Astrocyte (in vitro differentiated cells and primary cell): Measurements from ENCODE around the gene COL16A1. TPM values are rescaled to one million over a fixed set of nuclear protein-coding genes. Genes with fewer than 3 reads are reported as not detected.

Experiments
- DNase-seq: peaks from one replicate; pipeline ENCODE4 v3.0.0-alpha.2; 2010; ENCODE audit warnings: low read depth
- FAIRE-seq: peaks from 2 replicates; lab custom pipeline; 2011; peaks lifted over from hg19 to GRCh38; lab: Jason Lieb, UNC
- H2AFZ ChIP-seq: 2 replicates; pipeline ENCODE4 v1.6.0; 2012; ENCODE audit warnings: low read depth, low read length, inconsistent platforms
- H3K27ac ChIP-seq: 2 replicates; pipeline ENCODE4 v1.5.1; 2011; ENCODE audit warnings: low read depth, low read length, inconsistent platforms
- H3K27me3 ChIP-seq: 2 replicates; pipeline ENCODE4 v1.6.0; 2011; ENCODE audit warnings: low read length, inconsistent platforms; ENCODE audit not compliant: insufficient read depth
- H3K36me3 ChIP-seq: 2 replicates; pipeline ENCODE4 v1.5.1; 2011; ENCODE audit warnings: low read length, inconsistent platforms; ENCODE audit not compliant: insufficient read depth
- H3K4me1 ChIP-seq: 2 replicates; pipeline ENCODE4 v1.5.1; 2011; ENCODE audit warnings: low read length, inconsistent platforms; ENCODE audit not compliant: insufficient read depth
- H3K4me2 ChIP-seq: 2 replicates; pipeline ENCODE4 v1.6.0; 2012; ENCODE audit warnings: low read length, inconsistent platforms
- H3K4me3 ChIP-seq: 2 replicates; pipeline ENCODE4 v1.5.1; 2011; ENCODE audit warnings: low read depth, mild to moderate bottlenecking, low read length, inconsistent platforms; ENCODE audit not compliant: insufficient read depth
- H3K79me2 ChIP-seq: 2 replicates; pipeline ENCODE4 v1.6.0; 2012; ENCODE audit warnings: mild to moderate bottlenecking, low read length, inconsistent platforms; ENCODE audit not compliant: insufficient read depth
- H3K9ac ChIP-seq: 2 replicates; pipeline ENCODE4 v1.6.0; 2012; ENCODE audit warnings: mild to moderate bottlenecking, low read length, inconsistent platforms
- H3K9me3 ChIP-seq: 2 replicates; pipeline ENCODE4 v1.5.1; 2012; ENCODE audit warnings: low read depth, mild to moderate bottlenecking, low read length, inconsistent platforms; ENCODE audit not compliant: insufficient read depth
- H4K20me1 ChIP-seq: 2 replicates; pipeline ENCODE4 v1.6.0; 2012; ENCODE audit warnings: low read length, inconsistent platforms; ENCODE audit not compliant: insufficient read depth
- H3K27ac Mint-ChIP-seq: one replicate; pipeline ENCODE4 v1.8.0; 2021; ENCODE audit warnings: mild to moderate bottlenecking, mixed read lengths; ENCODE audit not compliant: unreplicated experiment
- H3K27me3 Mint-ChIP-seq: one replicate; pipeline ENCODE4 v1.8.0; 2021; ENCODE audit warnings: low read depth, mixed read lengths; ENCODE audit not compliant: unreplicated experiment
- H3K36me3 Mint-ChIP-seq: one replicate; pipeline ENCODE4 v1.8.0; 2021; ENCODE audit warnings: low read depth, mixed read lengths; ENCODE audit not compliant: unreplicated experiment
- H3K4me1 Mint-ChIP-seq: one replicate; pipeline ENCODE4 v1.8.0; 2021; ENCODE audit warnings: low read depth, mixed read lengths; ENCODE audit not compliant: unreplicated experiment
- H3K4me3 Mint-ChIP-seq: one replicate; pipeline ENCODE4 v1.8.0; 2021; ENCODE audit warnings: mild to moderate bottlenecking, moderate library complexity, mixed read lengths; ENCODE audit not compliant: unreplicated experiment
- H3K9me3 Mint-ChIP-seq: one replicate; pipeline ENCODE4 v1.8.0; 2021; ENCODE audit warnings: mild to moderate bottlenecking, mixed read lengths; ENCODE audit not compliant: unreplicated experiment
- CTCF ChIP-seq: IDR thresholded peaks from 2 replicates; pipeline ENCODE4 v1.5.1; 2011; ENCODE audit warnings: low read depth, mild to moderate bottlenecking, inconsistent platforms, low read length, moderate library complexity; ENCODE audit not compliant: insufficient read depth
- EZH2 ChIP-seq: IDR thresholded peaks from 2 replicates; pipeline ENCODE4 v1.6.1; 2012; ENCODE audit warnings: mild to moderate bottlenecking, low read length, inconsistent platforms; ENCODE audit not compliant: insufficient read depth
- total RNA-seq: library from RNA; stranded (reverse); gene quantifications from 2 replicates; pipeline ENCODE4 v1.2.1, GENCODE V29; 2021

COL16A1 gene
- total RNA-seq, 1 donor from 2014 or later, result 42.9 TPM

DNA sequence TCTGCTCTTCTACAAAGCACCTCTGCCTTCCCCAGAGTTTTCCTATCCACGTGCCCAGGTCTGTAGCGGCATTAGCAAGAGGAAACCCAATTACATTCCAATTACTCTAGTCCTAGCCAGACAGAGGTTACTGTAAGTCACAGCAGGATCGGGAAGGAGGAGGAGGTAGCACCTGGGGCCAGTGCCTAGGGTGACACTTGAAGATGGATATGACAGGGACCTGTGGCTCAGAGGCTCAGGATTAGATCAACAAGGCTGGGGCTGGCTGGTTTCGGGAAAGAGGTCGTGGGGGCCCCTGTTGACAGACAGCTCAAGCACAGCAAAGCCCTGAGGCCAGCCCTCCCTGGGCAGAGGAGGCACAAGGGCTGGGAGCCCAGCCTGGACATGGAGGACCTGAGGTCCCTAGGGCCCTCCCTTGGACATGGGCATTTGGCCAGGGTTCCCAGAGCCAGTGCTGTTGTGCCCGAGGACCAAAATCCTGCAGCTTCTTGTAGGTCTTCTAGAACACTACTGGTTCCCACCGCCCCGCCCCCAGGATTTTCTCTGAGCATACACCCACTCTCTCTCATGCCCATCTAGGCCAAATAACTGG is 89.3 kb downstream of the COL16A1 start:
- no peak for FAIRE-seq
- H3K4me2 ChIP-seq, result no peak overlapping the region
- no peaks in the 10 kb centered on the region for H3K9me3 ChIP-seq
- H3K27ac ChIP-seq, result no peak overlapping the region
- no peak overlapping the region for H3K9ac ChIP-seq
- no peaks in the 10 kb centered on the region for H4K20me1 ChIP-seq
- H3K36me3 ChIP-seq, result no peaks in the 10 kb centered on the region
- no peak overlapping the region for H3K4me3 ChIP-seq
- H3K79me2 ChIP-seq, result no peaks in the 10 kb centered on the region
- H3K4me1 ChIP-seq, result peaks cover 4% of the 10 kb centered on the region
- Mint-ChIP-seq H3K27me3 (peaks cover 25% of the 10 kb centered on the region), H3K36me3 (no peaks in the 10 kb centered on the region), H3K4me1 (peaks cover 10% of the 10 kb centered on the region), H3K27ac (no peak overlapping the region), H3K9me3 (peaks cover 3% of the 10 kb centered on the region), H3K4me3 (no peak overlapping the region)
- H3K27me3 ChIP-seq, result peaks cover 7% of the 10 kb centered on the region
- TF ChIP-seq EZH2 (no peak), CTCF (no peak)
- H2AFZ ChIP-seq, result no peak overlapping the region
- no peak for DNase-seq

GRCh38 chr1:31609514-31610118 is 94.2 kb downstream of the COL16A1 start:
- FAIRE-seq, result no peak
- H3K9ac ChIP-seq, result no peak overlapping the region
- H3K27me3 ChIP-seq, result no peaks in the 10 kb centered on the region

More at GRCh38 chr1:31609514-31610118, 94.2 kb downstream of the COL16A1 start:
- no peaks in the 10 kb centered on the region for H3K36me3 ChIP-seq
- H2AFZ ChIP-seq, result no peak overlapping the region
- Mint-ChIP-seq H3K27ac (no peak overlapping the region), H3K27me3 (peaks cover 5% of the 10 kb centered on the region), H3K4me1 (peaks cover 5% of the 10 kb centered on the region), H3K9me3 (peaks cover 3% of the 10 kb centered on the region), H3K4me3 (no peak overlapping the region), H3K36me3 (no peaks in the 10 kb centered on the region)
- no peak for DNase-seq
- no peaks in the 10 kb centered on the region for H3K9me3 ChIP-seq
- TF ChIP-seq EZH2 (no peak), CTCF (no peak)
- no peak overlapping the region for H3K4me2 ChIP-seq
- no peaks in the 10 kb centered on the region for H3K79me2 ChIP-seq
- no peak overlapping the region for H3K27ac ChIP-seq
- no peaks in the 10 kb centered on the region for H4K20me1 ChIP-seq
- peaks cover 5% of the 10 kb centered on the region for H3K4me1 ChIP-seq
- no peak overlapping the region for H3K4me3 ChIP-seq
